Pancreas (tissue), 10 donors: ENCODE measurements around the gene HIPK2. TPM values are rescaled to one million over a fixed set of nuclear protein-coding genes. Genes with fewer than 3 reads are reported as not detected.

Experiments
- ATAC-seq, 4 donors: fragments of 200-7000 bp; cut with Tn5 transposase; one replicate each; pipeline versions ENCODE4 v1.8.0 to v1.9.1; 2020; ENCODE audit warnings: mild to moderate bottlenecking in 4 of 4, moderate library complexity in 4 of 4
- DNase-seq, 6 donors: peaks; one replicate each; pipeline ENCODE4 v3.0.0-alpha.2; 2020
- FAIRE-seq: peaks from 2 replicates; lab custom pipeline; 2012; peaks lifted over from hg19 to GRCh38; lab: Jason Lieb, UNC
- H3K27ac ChIP-seq, 4 donors: fragments of 200-600 bp; sonication (generic); 1 replicate in 3 of 4; 2 replicates in 1 of 4; pipeline versions ENCODE4 v1.5.0 to v1.8.0; 2020
- H3K27me3 ChIP-seq, 4 donors: fragments of 200-600 bp; one replicate each; pipeline ENCODE4 v1.8.0; 2021
- H3K36me3 ChIP-seq, 3 donors: fragments of 200-600 bp; sonication (generic) in 1 of 3; one replicate each; pipeline versions ENCODE4 v1.5.0 to v1.8.0; 2020 to 2021
- H3K4me1 ChIP-seq, 3 donors: fragments of 200-600 bp; one replicate each; pipeline ENCODE4 v1.8.0; 2021
- H3K4me3 ChIP-seq, 4 donors: fragments of 200-600 bp; sonication (generic) in 2 of 4; one replicate each; pipeline versions ENCODE4 v1.5.0 to v1.8.0; 2020 to 2021
- H3K9me3 ChIP-seq, 4 donors: fragments of 200-600 bp; one replicate each; pipeline ENCODE4 v1.8.0; 2021
- WGBS, 2 donors: extraction: QIAGEN DNeasy Blood & Tissue Kit; methylation state at CpG; one replicate each; pipeline ENCODE4 v1.1.7; 2013; 5-methylcytosine and 5-hydroxymethylcytosine counted together
- intact Hi-C, 3 donors: fragments of 100-400 bp; cut with DNase I; formaldehyde crosslinking; loops; one replicate each; pipeline versions ENCODE4 v1.11.1 to v1.14.2; 2022
- polyA plus RNA-seq, 2 donors: library from polyadenylated mRNA; stranded (reverse); fragments of 200-250 nt; gene quantifications; one replicate each; pipeline ENCODE4 v1.2.3, GENCODE V29; 2013
- total RNA-seq, 6 donors: library from RNA; stranded (reverse); fragmentation: NEBNext Ultra II Directional in 4 of 6; extraction: Animal tissue kit (Norgen Biotek cat#: 25700) in 4 of 6; gene quantifications; one replicate each; pipeline versions ENCODE4 v1.2.1 to v1.2.4, GENCODE V29; 2021 to 2023
- TF ChIP-seq, protein P1 (sequence below), 4 donors: fragments of 200-600 bp; sonication (generic) in 3 of 4; IDR thresholded peaks; one replicate each; pipeline versions ENCODE4 v1.5.0 to v1.8.0; 2021; ENCODE audit warnings: antibody characterized with exemption in 4 of 4
- donor health status: healthy with polysubstance abuse.
- donor health status: DM: no; HTN: no; CAD: no; lungs with moderate emphysema.
- donor health status: DM: no; HTN: no; CAD: no.
- donor health status: control.
- donor health status: control.
- donor health status: Bipolar disorder and iron deficiency.
- donor health status: DM: yes; HTN: yes; CAD: no.
- donor health status: DM: no; HTN: no; CAD: no.
- donor health status: DM: no; HTN: no; CAD: no.
- donor health status: DM: yes; HTN: yes; CAD: no.

The HIPK2 gene
- total and polyA plus RNA-seq, 8 donors = 6.7 to 49.0 (median 24.7) TPM

DNA sequence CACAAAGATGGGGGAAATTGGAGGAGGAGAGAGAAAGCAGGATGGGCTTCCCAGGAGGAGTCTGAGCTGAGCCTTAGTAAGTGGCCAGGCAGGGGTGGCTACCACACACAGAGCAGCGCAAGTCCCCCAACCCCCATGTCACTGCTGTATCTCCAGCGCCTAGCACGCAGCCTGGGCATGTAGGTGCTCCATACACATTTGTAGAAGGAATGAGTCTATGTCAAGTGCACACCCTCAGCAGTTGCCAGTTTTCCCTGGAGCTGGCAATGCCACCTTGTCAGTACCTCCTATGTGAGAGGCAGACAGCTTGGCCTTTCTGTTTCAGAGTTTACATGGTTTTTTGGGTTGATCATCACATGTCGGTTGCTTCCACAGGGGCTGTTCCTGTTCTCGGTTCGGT lies 138.2 kb downstream of the HIPK2 start:
- intact Hi-C loops = no loop called here
- Histone ChIP-seq H3K27me3 (no peaks in the 10 kb centered on the region), H3K36me3 (no peaks in the 10 kb centered on the region), H3K4me1 (no peaks in the 10 kb centered on the region), H3K4me3 (no peak overlapping the region), H3K9me3 (no peaks in the 10 kb centered on the region), H3K27ac (no peak overlapping the region)
- ATAC-seq = no peak
- WGBS, 2 donors = 94 to 99% methylated on average over 6 of the region's 6 CpGs
- no peak for FAIRE-seq
- no peak for DNase-seq
- TF ChIP-seq, protein P1, sequence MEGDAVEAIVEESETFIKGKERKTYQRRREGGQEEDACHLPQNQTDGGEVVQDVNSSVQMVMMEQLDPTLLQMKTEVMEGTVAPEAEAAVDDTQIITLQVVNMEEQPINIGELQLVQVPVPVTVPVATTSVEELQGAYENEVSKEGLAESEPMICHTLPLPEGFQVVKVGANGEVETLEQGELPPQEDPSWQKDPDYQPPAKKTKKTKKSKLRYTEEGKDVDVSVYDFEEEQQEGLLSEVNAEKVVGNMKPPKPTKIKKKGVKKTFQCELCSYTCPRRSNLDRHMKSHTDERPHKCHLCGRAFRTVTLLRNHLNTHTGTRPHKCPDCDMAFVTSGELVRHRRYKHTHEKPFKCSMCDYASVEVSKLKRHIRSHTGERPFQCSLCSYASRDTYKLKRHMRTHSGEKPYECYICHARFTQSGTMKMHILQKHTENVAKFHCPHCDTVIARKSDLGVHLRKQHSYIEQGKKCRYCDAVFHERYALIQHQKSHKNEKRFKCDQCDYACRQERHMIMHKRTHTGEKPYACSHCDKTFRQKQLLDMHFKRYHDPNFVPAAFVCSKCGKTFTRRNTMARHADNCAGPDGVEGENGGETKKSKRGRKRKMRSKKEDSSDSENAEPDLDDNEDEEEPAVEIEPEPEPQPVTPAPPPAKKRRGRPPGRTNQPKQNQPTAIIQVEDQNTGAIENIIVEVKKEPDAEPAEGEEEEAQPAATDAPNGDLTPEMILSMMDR (IDR thresholded peaks at IDR 0.05) = no peak

DNA sequence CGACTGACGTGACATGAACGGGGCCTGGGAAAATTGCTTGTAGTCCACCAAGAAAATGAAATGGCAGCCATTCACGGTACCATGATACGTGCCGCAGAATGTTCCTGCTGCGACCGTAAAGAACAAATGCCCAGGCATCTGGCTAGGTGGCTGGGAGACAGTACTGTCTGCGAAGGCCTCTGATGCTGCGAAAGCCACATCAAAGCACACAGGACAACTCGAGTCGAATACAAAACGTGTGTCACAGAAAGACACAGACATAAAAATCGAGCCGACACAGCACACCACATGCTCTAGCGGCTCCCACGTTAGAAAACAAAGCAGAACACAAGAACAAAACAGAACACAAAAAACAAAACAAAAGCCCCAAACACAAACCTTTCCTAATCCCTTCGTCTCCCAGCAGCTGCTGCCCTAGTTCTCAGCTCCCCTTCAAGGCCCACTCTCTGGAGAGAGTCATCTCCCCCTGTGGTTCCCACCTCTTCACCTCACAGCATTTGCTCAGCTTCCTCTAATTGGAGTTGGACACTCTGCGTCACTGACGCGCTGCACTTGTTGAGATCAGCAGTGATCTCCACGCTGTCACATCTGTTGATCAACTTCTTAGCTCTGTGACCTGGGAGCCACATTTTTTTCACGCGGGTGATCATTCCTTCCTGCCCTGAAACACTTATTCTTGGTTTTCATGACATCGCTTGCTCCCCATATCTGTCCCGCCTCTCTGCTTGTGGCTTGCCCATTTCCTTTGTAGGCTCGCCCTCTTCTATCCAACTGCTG lies 142.1 kb downstream of the HIPK2 start:
- Histone ChIP-seq H3K36me3 (peaks cover 0 to 4% (median 0%) of the 10 kb centered on the region in 3 donors), H3K27ac (no peak overlapping the region), H3K4me1 (no peaks in the 10 kb centered on the region), H3K4me3 (no peak overlapping the region), H3K9me3 (no peaks in the 10 kb centered on the region), H3K27me3 (no peaks in the 10 kb centered on the region)
- no peak for DNase-seq
- intact Hi-C loops = no loop called here
- WGBS, 2 donors = 92 to 94% methylated on average over 27 of the region's 27 CpGs
- ATAC-seq = no peak
- TF ChIP-seq, protein P1 (IDR thresholded peaks at IDR 0.05) = no peak
- no peak for FAIRE-seq

DNA sequence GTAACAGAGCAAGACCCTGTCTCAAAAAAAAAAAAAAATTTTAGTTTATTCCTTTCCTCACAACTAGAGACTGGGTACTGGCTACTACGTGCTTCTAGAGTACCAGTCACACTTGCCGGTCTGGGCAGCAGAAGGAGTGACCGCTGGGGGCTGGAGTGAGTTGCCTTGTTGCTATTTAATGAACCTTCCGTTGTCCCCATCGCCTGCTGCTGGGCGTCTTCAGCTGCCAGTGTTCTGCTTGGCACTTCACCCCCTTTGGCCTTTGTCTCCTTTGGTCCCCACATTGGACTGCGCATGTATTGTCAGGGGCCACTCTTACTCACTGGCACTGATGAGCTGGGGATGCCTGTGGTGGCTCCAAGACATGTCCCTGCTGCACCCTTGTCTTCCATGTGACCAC lies 143.7 kb downstream of the HIPK2 start:
- WGBS, 2 donors = 91 to 94% methylated on average over 7 of the region's 7 CpGs
- no peak overlapping the region for H3K27ac ChIP-seq
- FAIRE-seq = no peak
- H3K36me3 ChIP-seq = peaks cover 0 to 7% (median 0%) of the 10 kb centered on the region in 3 donors
- no peaks in the 10 kb centered on the region for H3K27me3 ChIP-seq
- intact Hi-C loops = no loop called here
- H3K4me1 ChIP-seq = no peaks in the 10 kb centered on the region
- TF ChIP-seq, protein P1 (IDR thresholded peaks at IDR 0.05) = no peak
- DNase-seq = no peak
- no peak overlapping the region for H3K4me3 ChIP-seq
- H3K9me3 ChIP-seq = no peaks in the 10 kb centered on the region
- ATAC-seq = no peak

DNA sequence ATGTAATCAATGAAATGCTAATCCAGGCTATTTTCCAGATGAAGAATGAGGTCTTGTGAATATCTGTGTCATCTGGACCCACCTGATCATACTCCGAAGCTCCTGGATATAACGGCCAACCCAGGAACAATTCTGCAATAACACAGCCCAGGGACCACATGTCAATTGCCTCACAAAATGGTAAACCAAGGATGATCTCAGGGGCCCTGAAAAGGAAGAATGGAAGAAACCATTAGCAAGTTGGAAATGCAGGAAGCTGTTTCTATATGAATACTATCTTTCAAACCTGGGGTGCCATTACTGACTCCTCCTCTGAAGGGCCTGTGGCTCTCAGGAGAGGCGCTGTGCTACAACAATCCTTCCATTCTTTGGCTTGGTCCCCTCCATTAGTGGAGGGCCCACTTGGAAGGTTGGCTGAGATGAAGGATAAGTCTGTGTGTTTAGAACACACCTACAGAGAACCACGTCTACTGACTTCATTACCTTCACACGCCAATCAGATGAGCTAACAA lies 146.2 kb downstream of the HIPK2 start:
- H3K4me1 ChIP-seq = no peaks in the 10 kb centered on the region
- no peak for FAIRE-seq

More for the DNA sequence above, 146.2 kb downstream of the HIPK2 start:
- Histone ChIP-seq H3K9me3 (no peaks in the 10 kb centered on the region), H3K27me3 (no peaks in the 10 kb centered on the region), H3K4me3 (no peak overlapping the region), H3K27ac (no peak overlapping the region), H3K36me3 (peaks cover 0 to 29% (median 4%) of the 10 kb centered on the region in 3 donors)
- no peak for DNase-seq
- intact Hi-C loops = no loop called here
- no peak for ATAC-seq
- WGBS, 2 donors = 84 to 92% methylated on average over 5 of the region's 5 CpGs
- TF ChIP-seq, protein P1 (IDR thresholded peaks at IDR 0.05) = no peak
